Cardiac fibroblast (primary cell): Measurements from ENCODE around the gene YAF2.

Source experiments
- DNase-seq, 2 donors: peaks; one replicate each; pipeline versions ENCODE4 v3.0.0 to v3.0.0-alpha.2; 2010; ENCODE audit warnings: low read depth in 2 of 2
- H3K4me3 ChIP-seq, 2 donors: replicated peaks in 1 of 2; 1 replicate in 1 of 2; 2 replicates in 1 of 2; pipeline ENCODE4 v1.5.1; 2011; ENCODE audit warnings: low read depth in 2 of 2, low read length in 2 of 2, mild to moderate bottlenecking in 2 of 2, moderate library complexity in 1 of 2
- TF ChIP-seq, protein P1 (sequence below): IDR thresholded peaks from one replicate; pipeline ENCODE4 v1.5.1; 2011; ENCODE audit warnings: low read depth, mild to moderate bottlenecking, low read length, inconsistent platforms

YAF2 gene

GRCh38 chr12:42172441-42173210, 65.4 kb downstream of the YAF2 start:
- TF ChIP-seq, protein P1, sequence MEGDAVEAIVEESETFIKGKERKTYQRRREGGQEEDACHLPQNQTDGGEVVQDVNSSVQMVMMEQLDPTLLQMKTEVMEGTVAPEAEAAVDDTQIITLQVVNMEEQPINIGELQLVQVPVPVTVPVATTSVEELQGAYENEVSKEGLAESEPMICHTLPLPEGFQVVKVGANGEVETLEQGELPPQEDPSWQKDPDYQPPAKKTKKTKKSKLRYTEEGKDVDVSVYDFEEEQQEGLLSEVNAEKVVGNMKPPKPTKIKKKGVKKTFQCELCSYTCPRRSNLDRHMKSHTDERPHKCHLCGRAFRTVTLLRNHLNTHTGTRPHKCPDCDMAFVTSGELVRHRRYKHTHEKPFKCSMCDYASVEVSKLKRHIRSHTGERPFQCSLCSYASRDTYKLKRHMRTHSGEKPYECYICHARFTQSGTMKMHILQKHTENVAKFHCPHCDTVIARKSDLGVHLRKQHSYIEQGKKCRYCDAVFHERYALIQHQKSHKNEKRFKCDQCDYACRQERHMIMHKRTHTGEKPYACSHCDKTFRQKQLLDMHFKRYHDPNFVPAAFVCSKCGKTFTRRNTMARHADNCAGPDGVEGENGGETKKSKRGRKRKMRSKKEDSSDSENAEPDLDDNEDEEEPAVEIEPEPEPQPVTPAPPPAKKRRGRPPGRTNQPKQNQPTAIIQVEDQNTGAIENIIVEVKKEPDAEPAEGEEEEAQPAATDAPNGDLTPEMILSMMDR, result no peak
- no peak for DNase-seq
- no peak overlapping the region for H3K4me3 ChIP-seq

GRCh38 chr12:42167711-42168110, 70.3 kb downstream of the YAF2 start:
- no peak overlapping the region for H3K4me3 ChIP-seq
- TF ChIP-seq, protein P1, result no peak
- no peak for DNase-seq

GRCh38 chr12:42166501-42166900, 71.5 kb downstream of the YAF2 start:
- no peak overlapping the region for H3K4me3 ChIP-seq
- TF ChIP-seq, protein P1, result no peak
- peak; percentile 11 to 73 for DNase-seq

- TF ChIP-seq, protein P1, result no peak
These were observed 74.1 kb downstream of the YAF2 start for GRCh38 chr12:42163913-42164312.

GRCh38 chr12:42162965-42163364, 75.1 kb downstream of the YAF2 start:
- no peak overlapping the region for H3K4me3 ChIP-seq
- DNase-seq, result peak; percentile 53 to 58
- TF ChIP-seq, protein P1, result no peak

More at GRCh38 chr12:42163913-42164312, 74.1 kb downstream of the YAF2 start:
- no peak overlapping the region for H3K4me3 ChIP-seq
- DNase-seq, result no peak

- DNase-seq, result peak in 1 of 2 donors; percentile 20
- TF ChIP-seq, protein P1, result no peak
- H3K4me3 ChIP-seq, result no peak overlapping the region
These were observed 75.9 kb downstream of the YAF2 start for GRCh38 chr12:42162193-42162592.
